GM18499 (cell line): Measurements from ENCODE around the gene ITGAD.
"Not testable (repeated sequence)": the region's sequence is repeated elsewhere in the genome, so short reads cannot be mapped to it uniquely, and the experiment has no call there.

Source experiments
- ATAC-seq: cut with Tn5 transposase; IDR thresholded peaks from one replicate; pipeline ENCODE4 v1.9.1; 2021; ENCODE audit warnings: moderate number of reproducible peaks; ENCODE audit not compliant: insufficient read depth, unreplicated experiment

Gene ITGAD

DNA sequence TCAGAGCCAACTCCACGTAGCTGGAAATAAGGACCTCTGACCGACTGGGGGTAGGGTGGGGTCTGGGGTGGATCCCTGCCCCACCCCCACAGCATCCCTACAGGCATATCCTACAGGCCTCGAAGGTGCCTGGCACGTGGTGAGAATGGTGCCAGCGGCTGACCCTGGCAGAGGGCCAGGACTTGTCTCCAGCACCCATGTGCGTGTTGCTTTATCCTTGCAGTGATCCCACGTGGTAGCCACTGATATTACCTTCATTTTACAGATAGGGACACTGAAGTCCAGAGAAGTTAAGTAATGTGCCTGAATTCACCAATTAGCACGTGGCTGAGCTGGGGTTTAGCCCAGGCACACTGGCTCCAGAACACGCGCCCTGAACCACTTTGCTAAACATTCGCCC lies 8.3 kb downstream of the ITGAD start:
- no peak for ATAC-seq

- no peak for ATAC-seq
These were observed 9.6 kb downstream of the ITGAD start for GRCh38 chr16:31402687-31403086.

DNA sequence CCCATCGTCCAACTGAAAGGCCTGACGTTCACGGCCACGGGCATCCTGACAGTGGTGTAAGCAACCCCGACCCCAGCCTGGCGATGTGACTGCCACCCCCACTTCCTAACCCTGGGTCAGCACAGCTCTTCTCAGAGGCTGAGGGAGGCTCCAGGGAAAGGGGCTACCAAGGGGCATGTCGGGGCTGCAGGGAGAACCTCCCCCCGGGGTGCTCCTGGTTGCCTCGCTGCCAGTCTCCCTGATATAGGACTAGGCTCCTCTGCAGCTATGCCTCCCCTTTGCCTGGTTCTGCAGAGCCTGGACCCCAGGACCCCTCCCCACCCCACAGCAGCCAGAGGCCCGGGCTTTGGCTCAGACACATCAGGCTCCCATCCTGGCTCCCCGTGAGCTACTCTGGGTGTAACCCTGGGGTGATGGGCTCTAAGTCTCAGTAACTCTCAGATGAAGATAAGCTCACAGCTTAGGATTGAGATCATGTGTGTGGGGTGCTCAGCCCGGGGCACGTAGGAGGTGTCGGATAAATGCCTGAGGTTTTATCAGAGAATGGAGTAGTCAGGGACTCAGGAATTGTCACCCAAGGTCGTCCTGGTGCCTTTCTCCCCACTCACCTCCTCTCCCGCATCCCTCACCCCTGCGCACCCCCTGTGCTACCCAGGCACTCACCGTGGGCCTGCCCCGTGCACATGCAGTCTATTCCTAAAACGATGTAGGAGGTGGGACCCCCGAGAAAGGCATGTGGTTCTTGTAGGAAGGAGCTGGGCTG lies 10.6 kb downstream of the ITGAD start:
- no peak for ATAC-seq

DNA sequence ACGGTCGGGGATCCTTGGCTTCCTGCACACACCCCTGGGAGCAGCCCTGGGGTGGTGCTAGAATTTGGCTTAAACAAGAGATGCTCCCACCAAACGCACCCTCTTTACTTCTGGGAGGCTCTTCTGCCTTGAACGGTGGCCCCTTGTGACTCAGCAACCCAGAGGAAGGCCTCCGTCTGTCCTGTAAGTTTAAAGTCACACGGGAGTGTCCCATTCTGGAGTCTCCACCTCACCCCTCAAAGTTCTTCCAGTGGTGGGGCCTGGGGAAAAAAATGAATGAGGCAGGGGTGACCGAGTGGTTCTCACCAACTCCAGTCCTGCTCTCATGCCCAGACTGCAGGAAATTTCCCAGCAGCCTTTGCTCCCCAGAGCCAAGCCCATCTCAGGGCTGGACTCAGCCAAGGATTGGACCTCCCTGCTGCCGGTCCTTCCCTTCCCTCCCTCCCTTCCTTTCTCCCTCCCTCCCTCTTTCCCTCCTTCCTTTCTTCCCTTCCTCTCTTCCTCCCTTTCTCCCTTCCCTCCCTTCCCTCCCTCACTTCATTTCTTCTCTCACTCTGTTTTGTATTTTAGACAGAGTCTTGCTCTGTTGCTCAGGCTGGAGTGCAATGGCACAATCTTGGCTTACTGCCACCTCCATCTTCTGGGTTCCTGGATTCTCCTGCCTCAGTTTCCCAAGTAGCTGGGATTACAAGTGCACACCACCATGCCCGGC lies 11.4 kb downstream of the ITGAD start:
- no peak for ATAC-seq

DNA sequence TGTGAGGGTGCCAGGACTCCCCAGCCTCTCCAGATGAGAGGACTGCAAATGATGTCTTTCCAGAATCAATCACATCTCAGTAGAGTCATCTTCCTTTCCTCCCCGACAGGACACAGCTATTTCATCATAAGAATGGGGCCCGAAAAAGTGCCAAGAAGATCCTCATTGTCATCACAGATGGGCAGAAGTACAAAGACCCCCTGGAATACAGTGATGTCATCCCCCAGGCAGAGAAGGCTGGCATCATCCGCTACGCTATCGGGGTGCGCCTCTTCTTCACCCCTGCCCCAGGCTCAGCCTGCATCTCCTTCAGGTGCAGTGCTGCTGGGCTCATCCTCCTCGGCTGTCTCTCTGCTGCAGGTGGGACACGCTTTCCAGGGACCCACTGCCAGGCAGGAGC lies 14.3 kb downstream of the ITGAD start:
- ATAC-seq, result no peak

GRCh38 chr16:31409433-31409832 lies 16.3 kb downstream of the ITGAD start:
- ATAC-seq, result no peak

DNA sequence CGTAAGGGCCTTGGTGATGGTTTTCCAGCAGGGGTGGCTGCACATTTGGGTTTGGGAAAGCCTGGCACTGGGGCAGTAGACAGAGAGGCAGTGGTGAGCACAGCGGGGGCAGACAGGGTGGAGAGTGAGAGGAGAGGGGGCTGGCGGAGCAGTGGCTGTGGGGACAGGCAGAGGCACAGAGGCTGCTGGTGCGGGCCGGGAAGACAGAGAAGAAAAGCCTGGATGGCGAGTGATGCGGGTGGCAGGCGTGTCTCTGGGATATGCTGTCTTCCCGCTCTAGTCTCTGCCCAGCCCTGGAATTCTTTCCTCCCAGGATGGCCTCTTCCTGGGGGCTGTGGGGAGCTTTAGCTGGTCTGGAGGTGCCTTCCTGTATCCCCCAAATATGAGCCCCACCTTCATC lies 16.9 kb downstream of the ITGAD start:
- ATAC-seq, result no peak

DNA sequence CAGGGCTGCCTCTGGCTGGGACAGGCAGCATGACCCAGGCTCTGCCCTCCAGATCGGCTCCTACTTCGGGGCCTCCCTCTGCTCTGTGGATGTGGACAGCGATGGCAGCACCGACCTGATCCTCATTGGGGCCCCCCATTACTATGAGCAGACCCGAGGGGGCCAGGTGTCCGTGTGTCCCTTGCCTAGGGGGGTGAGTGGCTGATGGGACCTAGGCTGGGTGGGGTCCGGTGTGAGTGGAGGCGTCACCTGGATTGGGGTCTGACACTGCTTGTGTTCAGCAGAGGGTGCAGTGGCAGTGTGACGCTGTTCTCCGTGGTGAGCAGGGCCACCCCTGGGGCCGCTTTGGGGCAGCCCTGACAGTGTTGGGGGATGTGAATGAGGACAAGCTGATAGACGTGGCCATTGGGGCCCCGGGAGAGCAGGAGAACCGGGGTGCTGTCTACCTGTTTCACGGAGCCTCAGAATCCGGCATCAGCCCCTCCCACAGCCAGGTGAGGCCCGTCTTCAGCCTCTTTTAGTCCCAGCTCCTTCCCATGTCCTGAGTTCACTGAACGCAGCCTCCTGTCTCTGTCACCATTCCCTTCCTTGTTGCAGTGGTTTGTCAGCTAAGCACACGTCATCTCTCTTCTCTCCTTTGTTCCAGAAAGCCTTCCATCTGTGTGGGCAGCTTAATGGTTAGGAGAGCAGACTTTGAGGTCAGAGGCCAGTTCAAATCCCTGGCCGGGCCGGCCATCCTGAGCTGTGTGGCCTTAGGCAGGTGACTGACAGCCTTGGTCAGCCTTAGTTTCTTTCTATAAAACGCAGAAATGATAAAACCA lies 18.1 kb downstream of the ITGAD start:
- no peak for ATAC-seq

GRCh38 chr16:31412750-31413149 lies 19.6 kb downstream of the ITGAD start:
- ATAC-seq, result no peak

DNA sequence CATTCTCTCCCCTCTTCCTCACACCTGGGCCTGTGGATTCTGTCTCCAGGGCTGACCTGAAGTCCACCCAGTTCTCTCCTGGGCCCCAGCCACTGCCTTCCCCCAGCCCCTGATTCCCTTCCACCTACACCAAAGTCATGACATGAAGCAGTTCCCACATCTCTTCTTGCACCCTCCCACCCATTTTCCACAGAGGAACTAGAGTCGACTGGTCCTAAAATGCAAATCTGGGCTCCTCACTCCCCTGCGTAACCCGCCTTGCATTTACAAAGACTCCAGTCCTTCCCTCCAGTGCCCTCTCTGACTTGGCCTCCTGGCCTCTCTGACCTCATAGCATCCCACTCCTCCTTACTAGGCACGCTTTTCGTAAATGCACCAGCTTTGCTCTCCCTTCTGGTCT lies 20.2 kb downstream of the ITGAD start:
- no peak for ATAC-seq

- ATAC-seq, result no peak
These were observed 20.8 kb downstream of the ITGAD start for GRCh38 chr16:31413943-31414342.

DNA sequence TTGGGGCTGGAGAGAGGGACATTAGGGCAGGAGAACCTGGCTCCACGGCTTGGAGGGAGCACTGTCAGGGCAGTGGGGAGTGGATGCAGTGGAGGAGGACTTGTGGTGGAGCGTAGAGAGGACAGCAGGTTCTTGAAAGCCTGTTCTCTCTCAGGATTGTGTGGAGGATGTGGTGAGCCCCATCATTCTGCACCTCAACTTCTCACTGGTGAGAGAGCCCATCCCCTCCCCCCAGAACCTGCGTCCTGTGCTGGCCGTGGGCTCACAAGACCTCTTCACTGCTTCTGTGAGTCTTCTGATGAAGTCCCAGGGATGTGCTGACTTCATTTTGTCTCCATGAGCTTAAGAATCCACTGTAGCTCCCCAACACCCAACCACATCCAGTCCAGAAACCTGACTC lies 21.6 kb downstream of the ITGAD start:
- ATAC-seq, result no peak

DNA sequence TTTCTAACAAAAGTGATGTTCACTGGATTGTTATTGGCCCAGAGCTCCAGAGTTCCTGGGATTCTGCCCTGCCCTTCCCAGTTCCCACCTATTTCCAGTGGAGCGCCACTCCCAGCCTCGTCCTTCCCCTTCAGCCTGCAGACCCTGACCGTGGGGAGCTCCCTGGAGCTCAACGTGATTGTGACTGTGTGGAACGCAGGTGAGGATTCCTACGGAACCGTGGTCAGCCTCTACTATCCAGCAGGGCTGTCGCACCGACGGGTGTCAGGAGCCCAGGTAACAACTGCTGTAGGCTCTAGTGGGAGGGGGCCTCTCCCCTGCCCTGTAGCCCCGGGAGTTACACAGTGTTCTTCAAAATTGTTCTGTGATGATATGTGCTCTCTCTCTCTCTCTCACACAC lies 23.2 kb downstream of the ITGAD start:
- no peak for ATAC-seq

DNA sequence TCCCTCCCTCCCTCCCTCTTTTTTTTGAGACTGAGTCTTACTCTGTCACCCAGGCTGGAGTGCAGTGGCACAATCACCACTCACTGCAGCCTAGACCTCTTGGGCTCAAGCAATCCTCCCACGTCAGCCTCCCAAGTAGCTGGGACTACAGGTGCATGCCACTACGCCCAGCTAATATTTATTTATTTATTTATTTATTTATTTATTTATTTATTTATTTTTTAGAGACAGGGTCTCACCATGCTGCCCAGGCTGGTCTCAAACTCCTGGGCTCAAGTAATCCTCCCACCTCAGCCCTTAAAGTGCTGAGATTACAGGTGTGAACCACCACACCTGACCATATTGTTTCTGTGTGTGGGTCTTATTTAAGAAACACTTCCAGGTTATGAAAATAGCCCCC lies 23.9 kb downstream of the ITGAD start:
- ATAC-seq, result not testable (repeated sequence)

DNA sequence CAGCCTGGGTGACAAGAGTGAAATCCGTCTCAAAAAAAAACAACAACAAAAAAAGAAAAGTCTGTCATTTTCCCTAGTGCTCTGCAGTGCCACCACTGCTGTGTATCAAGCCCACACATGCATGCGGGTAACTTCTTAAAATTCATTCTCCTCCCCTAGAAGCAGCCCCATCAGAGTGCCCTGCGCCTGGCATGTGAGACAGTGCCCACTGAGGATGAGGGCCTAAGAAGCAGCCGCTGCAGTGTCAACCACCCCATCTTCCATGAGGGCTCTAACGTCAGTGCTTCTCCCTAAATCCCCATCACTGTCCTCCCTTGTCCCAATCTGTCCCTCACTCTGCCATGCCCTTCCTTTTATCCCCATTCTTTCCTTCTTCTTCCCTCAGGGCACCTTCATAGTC lies 24.8 kb downstream of the ITGAD start:
- ATAC-seq, result no peak

- no peak for ATAC-seq
These were observed 26.9 kb downstream of the ITGAD start for GRCh38 chr16:31420037-31420436.

GRCh38 chr16:31421587-31421986 lies 28.5 kb downstream of the ITGAD start:
- no peak for ATAC-seq

DNA sequence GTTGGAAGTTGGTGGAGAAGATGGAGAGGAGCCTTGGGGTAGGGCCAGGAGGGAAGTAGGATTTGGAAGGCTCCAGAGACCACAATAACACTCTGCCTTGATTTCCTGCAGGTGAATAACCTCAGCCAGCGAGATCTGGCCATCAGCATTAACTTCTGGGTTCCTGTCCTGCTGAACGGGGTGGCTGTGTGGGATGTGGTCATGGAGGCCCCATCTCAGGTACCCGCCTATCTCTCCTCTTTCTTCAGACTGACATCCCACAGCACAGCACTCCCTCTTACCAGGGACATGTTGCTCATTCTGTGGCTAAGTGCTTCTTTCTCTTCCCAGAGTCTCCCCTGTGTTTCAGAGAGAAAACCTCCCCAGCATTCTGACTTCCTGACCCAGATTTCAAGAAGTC lies 30.1 kb downstream of the ITGAD start:
- ATAC-seq, result no peak

- no peak for ATAC-seq
These were observed 30.7 kb downstream of the ITGAD start for GRCh38 chr16:31423801-31424200.

- ATAC-seq, result no peak
These were observed 34.5 kb downstream of the ITGAD start for GRCh38 chr16:31427441-31428278.
